Measurements from ENCODE around the gene ZFAND3.

DNA sequence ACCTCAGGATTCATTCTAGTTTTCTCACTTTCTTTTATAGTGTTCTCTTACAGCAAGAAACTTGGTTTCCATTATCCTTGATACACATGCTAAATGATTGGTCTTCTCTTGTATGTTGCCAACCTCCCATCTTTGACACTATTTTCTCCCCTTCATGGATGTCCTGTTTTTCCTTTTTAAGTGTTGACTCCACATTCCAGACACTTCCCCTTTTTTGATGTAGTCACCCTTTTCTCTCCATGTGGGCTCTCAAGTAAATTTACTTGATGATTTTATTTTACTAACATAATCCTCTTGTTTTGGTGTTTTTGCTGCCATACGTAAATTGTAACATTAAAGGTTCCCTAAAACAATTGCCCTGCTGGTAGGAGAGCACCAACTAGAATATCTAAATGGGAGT, 148.1 kb downstream of the ZFAND3 start:
- no peak for TF ChIP-seq POLR2A (IDR thresholded peaks at IDR 0.05; ENCODE audit: low read length)
- no peak for TF ChIP-seq GATA1 (IDR thresholded peaks at IDR 0.05; ENCODE audit: low read depth, low read length)

All from erythroblast (primary cell).